A549 (cell line): ENCODE results near the gene E4F1. TPM values are rescaled to one million over a fixed set of nuclear protein-coding genes. Genes with fewer than 3 reads are reported as not detected.

Experiments
- ATAC-seq, 2 experiments: fragments of 200-7000 bp in 1 of 2; fragments of >200 bp in 1 of 2; cut with Nextera tagmentation in 1 of 2; cut with Tn5 transposase in 1 of 2; 3 replicates each; pipeline versions ENCODE4 v1.8.0 to v1.9.1; 2018 to 2020; ENCODE audit warnings: mild to moderate bottlenecking in 1 of 2, moderate library complexity in 1 of 2
- CTCF ChIA-PET: fragments of 300-600 bp; sonication (Branson Sonifier 250); formaldehyde crosslinking; extraction: SDS; loops from one replicate; lab custom pipeline; 2021; ENCODE audit warnings: antibody characterized with exemption, inconsistent platforms; lab: Yijun Ruan, JAX
- POLR2A ChIA-PET: fragments of 350-600 bp; formaldehyde crosslinking; extraction: SDS; loops from one replicate; lab custom pipeline; 2021; ENCODE audit warnings: antibody characterized with exemption, inconsistent platforms; lab: Yijun Ruan, JAX
- DNase-seq, 2 experiments: peaks; one replicate each; pipeline versions ENCODE4 v3.0.0 to v3.0.0-alpha.2; 2011 to 2016; ENCODE audit warnings: low read depth in 1 of 2, low spot score in 1 of 2
- FAIRE-seq: peaks from 2 replicates; lab custom pipeline; 2011; peaks lifted over from hg19 to GRCh38; lab: Jason Lieb, UNC
- H3K27ac ChIP-seq, 2 experiments: fragments of >200 bp; sonication (Bioruptor Twin); formaldehyde crosslinking; 3 replicates each; pipeline ENCODE4 v1.5.1; 2016 to 2017
- H3K4me1 ChIP-seq: fragments of >200 bp; sonication (Bioruptor Twin); formaldehyde crosslinking; 3 replicates; pipeline ENCODE4 v1.6.1; 2016
- H3K4me2 ChIP-seq: fragments of >200 bp; sonication (Bioruptor Twin); formaldehyde crosslinking; 3 replicates; pipeline ENCODE4 v1.6.1; 2016
- H3K4me3 ChIP-seq: fragments of >200 bp; sonication (Bioruptor Twin); formaldehyde crosslinking; 3 replicates; pipeline ENCODE4 v1.5.1; 2016
- H3K9me3 ChIP-seq: fragments of >200 bp; sonication (Bioruptor Twin); formaldehyde crosslinking; 3 replicates; pipeline ENCODE4 v1.6.1; 2016
- EHMT2 ChIP-seq: fragments of 200-600 bp; sonication (generic); IDR thresholded peaks from 2 replicates; pipeline ENCODE4 v1.6.1; 2016; ENCODE audit warnings: antibody characterized with exemption, low read depth, mild to moderate bottlenecking, moderate library complexity
- ESRRA ChIP-seq: fragments of 150-350 bp; IDR thresholded peaks from 2 replicates; pipeline ENCODE4 v1.6.1; 2014; ENCODE audit warnings: mild to moderate bottlenecking, low read length, borderline replicate concordance
- FOSB ChIP-seq: fragments of 250-450 bp; sonication (Bioruptor Pico); IDR thresholded peaks from 2 replicates; pipeline ENCODE4 v1.5.0; 2020; ENCODE audit warnings: mild to moderate bottlenecking, moderate library complexity
- FOXS1 ChIP-seq: fragments of 250-450 bp; sonication (Bioruptor Pico); IDR thresholded peaks from 2 replicates; pipeline ENCODE4 v1.5.0; 2020; ENCODE audit warnings: mild to moderate bottlenecking, moderate library complexity
- GATA3 ChIP-seq: IDR thresholded peaks from 2 replicates; pipeline ENCODE4 v1.6.1; 2012; ENCODE audit warnings: borderline replicate concordance
- HEYL ChIP-seq: fragments of 250-450 bp; sonication (Bioruptor Pico); IDR thresholded peaks from 2 replicates; pipeline ENCODE4 v1.8.0; 2021; ENCODE audit warnings: mild to moderate bottlenecking, moderate library complexity
- HOXB13 ChIP-seq: fragments of 250-450 bp; sonication (Bioruptor Pico); IDR thresholded peaks from 2 replicates; pipeline ENCODE4 v1.5.0; 2020; ENCODE audit warnings: low read depth, mild to moderate bottlenecking, moderate library complexity
- NPAS2 ChIP-seq: fragments of 250-450 bp; sonication (Bioruptor Pico); IDR thresholded peaks from 2 replicates; pipeline ENCODE4 v1.8.0; 2022; ENCODE audit warnings: mild to moderate bottlenecking, moderate library complexity, borderline replicate concordance
- PHF8 ChIP-seq: fragments of 200-600 bp; sonication (generic); IDR thresholded peaks from 2 replicates; pipeline ENCODE4 v1.6.1; 2016; ENCODE audit warnings: low read depth, mild to moderate bottlenecking, antibody characterized with exemption, moderate library complexity, borderline replicate concordance
- POLR2A ChIP-seq: IDR thresholded peaks from 2 replicates; pipeline ENCODE4 v1.6.1; 2012; ENCODE audit warnings: mild to moderate bottlenecking, low read length
- POLR2AphosphoS2 ChIP-seq: conservative IDR thresholded peaks from 2 replicates; pipeline ENCODE4 v1.6.1; 2012; ENCODE audit warnings: low read length, improper control_type of control experiment, inconsistent platforms
- RAD21 ChIP-seq, 2 experiments: fragments of >200 bp in 1 of 2; sonication (Bioruptor Twin) in 1 of 2; formaldehyde crosslinking in 1 of 2; IDR thresholded peaks in 1 of 2; conservative IDR thresholded peaks in 1 of 2; 2 replicates in 1 of 2; 3 replicates in 1 of 2; pipeline ENCODE4 v1.6.1; 2012 to 2018; ENCODE audit warnings: inconsistent platforms in 1 of 2
- TFCP2L1 ChIP-seq: fragments of 250-450 bp; sonication (Bioruptor Pico); IDR thresholded peaks from 2 replicates; pipeline ENCODE4 v1.5.0; 2021; ENCODE audit warnings: mild to moderate bottlenecking
- TP53 ChIP-seq: fragments of 250-450 bp; sonication (Bioruptor Pico); IDR thresholded peaks from 2 replicates; pipeline ENCODE4 v1.5.0; 2021; ENCODE audit warnings: mild to moderate bottlenecking, moderate library complexity
- ZC3H11A ChIP-seq: fragments of 450-650 bp; IDR thresholded peaks from 2 replicates; pipeline ENCODE4 v1.6.1; 2014; ENCODE audit warnings: antibody characterized with exemption, mild to moderate bottlenecking
- ZNF302 ChIP-seq: fragments of 250-450 bp; sonication (Bioruptor Pico); IDR thresholded peaks from 2 replicates; pipeline ENCODE4 v1.9.0; 2021; ENCODE audit warnings: inconsistent platforms, mild to moderate bottlenecking, moderate library complexity
- ZSCAN20 ChIP-seq: fragments of 250-450 bp; sonication (Bioruptor Pico); IDR thresholded peaks from 2 replicates; pipeline ENCODE4 v1.8.0; 2022; ENCODE audit warnings: mild to moderate bottlenecking, moderate library complexity
- WGBS: methylation state at CpG from one replicate; pipeline ENCODE4 v1.1.6; 2017; ENCODE audit errors: missing lambda C conversion rate; 5-methylcytosine and 5-hydroxymethylcytosine counted together
- polyA plus RNA-seq, 4 experiments: library from polyadenylated mRNA; depleted of rRNA in 3 of 4; stranded (reverse); fragments of >200 nt; fragmentation: RNase III in 1 of 4; extraction: RNeasy Plus Mini Kit Qiagen cat#74134 plus additional on column Dnase treatment in 1 of 4; gene quantifications; 2 replicates in 3 of 4; 3 replicates in 1 of 4; pipeline ENCODE4 v1.2.3, GENCODE V29; 2011 to 2017
- TF ChIP-seq, protein P1 (sequence below): fragments of 200-600 bp; sonication (generic); IDR thresholded peaks from 2 replicates; pipeline ENCODE4 v1.6.1; 2016; ENCODE audit warnings: antibody characterized with exemption, mild to moderate bottlenecking, moderate library complexity
- TF ChIP-seq, protein P2 (sequence below): fragments of 250-450 bp; sonication (Bioruptor Pico); IDR thresholded peaks from 2 replicates; pipeline ENCODE4 v1.5.0; 2020; ENCODE audit warnings: low read depth, mild to moderate bottlenecking, moderate library complexity
- TF ChIP-seq, protein P3 (sequence below): IDR thresholded peaks from 2 replicates; pipeline ENCODE4 v1.6.1; 2012
- TF ChIP-seq, protein P4 (sequence below): fragments of 150-350 bp; IDR thresholded peaks from 2 replicates; pipeline ENCODE4 v1.6.1; 2014; ENCODE audit warnings: low read depth, mild to moderate bottlenecking, low read length
- TF ChIP-seq, protein P5 (sequence below): fragments of >200 bp; sonication (Bioruptor Twin); formaldehyde crosslinking; IDR thresholded peaks from 2 replicates; pipeline ENCODE4 v1.6.1; 2016

E4F1 gene
- polyA plus RNA-seq, 2 of the 4 experiments (the other 2 are of a cell fraction), result 10.4 to 23.3 TPM

DNA sequence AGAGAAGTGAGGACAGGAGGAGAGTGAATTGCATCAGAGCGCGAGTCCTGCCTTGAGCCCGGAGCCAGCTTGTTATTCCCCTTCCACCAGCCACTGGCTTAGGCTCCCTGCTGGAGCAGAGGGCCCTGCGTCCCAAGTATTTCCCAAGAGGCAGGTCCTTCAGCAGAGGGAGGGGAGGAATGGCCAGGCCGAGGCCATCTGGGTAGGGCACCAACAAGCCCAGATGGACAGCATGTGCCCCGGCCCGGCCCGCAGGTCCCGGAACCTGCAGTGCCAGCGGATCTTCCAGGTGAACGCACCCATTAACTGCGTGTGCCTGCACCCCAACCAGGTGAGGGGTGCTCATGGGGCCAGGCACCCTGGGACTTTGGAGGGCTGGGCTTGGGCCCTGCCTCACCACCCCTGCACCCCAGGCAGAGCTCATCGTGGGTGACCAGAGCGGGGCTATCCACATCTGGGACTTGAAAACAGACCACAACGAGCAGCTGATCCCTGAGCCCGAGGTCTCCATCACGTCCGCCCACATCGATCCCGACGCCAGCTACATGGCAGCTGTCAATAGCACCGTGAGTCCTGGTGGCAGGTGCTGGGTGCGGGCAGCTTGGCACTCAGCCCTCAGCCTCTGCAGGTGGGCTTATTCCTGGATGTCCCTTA, 16.5 kb upstream of the E4F1 start:
- Histone ChIP-seq H3K4me2 (peak overlapping the region; percentile 99), H3K27ac (peak overlapping the region; percentile 97 to 98; a peak in 5 of 6 replicates), H3K4me1 (peaks cover 16% of the 10 kb centered on the region), H3K4me3 (peak overlapping the region; percentile 83), H3K9me3 (no peaks in the 10 kb centered on the region)
- ChIA-PET CTCF (interaction anchor here (1.0 to 4.8 kb wide), 6 partner anchors 8 to 294 kb away, joined by 3 to 28 read pairs (median 3); partner anchors contain the start of genes ECI1 and PGP), POLR2A (interaction anchor here (2.5 to 3.0 kb wide), 2 partner anchors 8 to 52 kb away, joined by 16 to 31 read pairs; partner anchors contain the start of genes PGP and TRAF7)
- TF ChIP-seq PHF8, result no peak
- TF ChIP-seq TP53 (CRISPR knock-in tag), result no peak
- TF ChIP-seq, protein P1, sequence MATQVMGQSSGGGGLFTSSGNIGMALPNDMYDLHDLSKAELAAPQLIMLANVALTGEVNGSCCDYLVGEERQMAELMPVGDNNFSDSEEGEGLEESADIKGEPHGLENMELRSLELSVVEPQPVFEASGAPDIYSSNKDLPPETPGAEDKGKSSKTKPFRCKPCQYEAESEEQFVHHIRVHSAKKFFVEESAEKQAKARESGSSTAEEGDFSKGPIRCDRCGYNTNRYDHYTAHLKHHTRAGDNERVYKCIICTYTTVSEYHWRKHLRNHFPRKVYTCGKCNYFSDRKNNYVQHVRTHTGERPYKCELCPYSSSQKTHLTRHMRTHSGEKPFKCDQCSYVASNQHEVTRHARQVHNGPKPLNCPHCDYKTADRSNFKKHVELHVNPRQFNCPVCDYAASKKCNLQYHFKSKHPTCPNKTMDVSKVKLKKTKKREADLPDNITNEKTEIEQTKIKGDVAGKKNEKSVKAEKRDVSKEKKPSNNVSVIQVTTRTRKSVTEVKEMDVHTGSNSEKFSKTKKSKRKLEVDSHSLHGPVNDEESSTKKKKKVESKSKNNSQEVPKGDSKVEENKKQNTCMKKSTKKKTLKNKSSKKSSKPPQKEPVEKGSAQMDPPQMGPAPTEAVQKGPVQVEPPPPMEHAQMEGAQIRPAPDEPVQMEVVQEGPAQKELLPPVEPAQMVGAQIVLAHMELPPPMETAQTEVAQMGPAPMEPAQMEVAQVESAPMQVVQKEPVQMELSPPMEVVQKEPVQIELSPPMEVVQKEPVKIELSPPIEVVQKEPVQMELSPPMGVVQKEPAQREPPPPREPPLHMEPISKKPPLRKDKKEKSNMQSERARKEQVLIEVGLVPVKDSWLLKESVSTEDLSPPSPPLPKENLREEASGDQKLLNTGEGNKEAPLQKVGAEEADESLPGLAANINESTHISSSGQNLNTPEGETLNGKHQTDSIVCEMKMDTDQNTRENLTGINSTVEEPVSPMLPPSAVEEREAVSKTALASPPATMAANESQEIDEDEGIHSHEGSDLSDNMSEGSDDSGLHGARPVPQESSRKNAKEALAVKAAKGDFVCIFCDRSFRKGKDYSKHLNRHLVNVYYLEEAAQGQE, result no peak
- TF ChIP-seq ZSCAN20 (CRISPR knock-in tag), result no peak
- TF ChIP-seq FOXS1 (CRISPR knock-in tag), result no peak
- no peak for TF ChIP-seq ZC3H11A
- TF ChIP-seq POLR2AphosphoS2, result no peak
- TF ChIP-seq FOSB (CRISPR knock-in tag), result no peak
- no peak for TF ChIP-seq EHMT2
- TF ChIP-seq NPAS2, result no peak
- TF ChIP-seq RAD21 (conservative IDR thresholded peaks at IDR 0.05 in 1 of 2, IDR thresholded peaks at IDR 0.05 in 1 of 2), result no peak
- TF ChIP-seq TFCP2L1 (CRISPR knock-in tag), result no peak
- TF ChIP-seq ESRRA, result no peak
- FAIRE-seq (no peak), ATAC-seq (no peak), DNase-seq (no peak)
- whole genome bisulfite sequencing, result 94% methylated on average over 23 of the region's 23 CpGs

DNA sequence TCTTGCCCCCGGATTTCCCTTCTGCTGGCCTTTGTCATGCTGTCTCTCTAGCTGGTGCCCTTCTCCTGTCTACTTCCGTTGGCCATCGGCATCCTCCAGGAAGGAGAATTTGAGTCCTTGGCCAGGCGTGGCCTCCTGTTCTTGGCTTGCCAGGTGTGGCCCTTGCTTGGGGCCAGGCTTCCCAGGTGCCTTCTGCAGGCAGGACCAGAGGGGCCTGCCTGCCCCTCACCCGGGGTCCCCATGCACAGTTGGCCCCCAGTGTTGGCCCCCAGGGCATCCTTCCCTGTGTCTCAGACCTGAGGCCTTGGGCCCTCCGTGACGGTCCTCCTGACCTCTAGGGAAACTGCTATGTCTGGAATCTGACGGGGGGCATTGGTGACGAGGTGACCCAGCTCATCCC, 15.5 kb upstream of the E4F1 start:
- ATAC-seq (no peak), FAIRE-seq (no peak), DNase-seq (no peak)
- 94% methylated on average over 8 of the region's 9 CpGs for WGBS
- no peaks in the 10 kb centered on the region for H3K9me3 ChIP-seq
- peaks cover 25% of the 10 kb centered on the region for H3K4me1 ChIP-seq
- TF ChIP-seq, protein P2, sequence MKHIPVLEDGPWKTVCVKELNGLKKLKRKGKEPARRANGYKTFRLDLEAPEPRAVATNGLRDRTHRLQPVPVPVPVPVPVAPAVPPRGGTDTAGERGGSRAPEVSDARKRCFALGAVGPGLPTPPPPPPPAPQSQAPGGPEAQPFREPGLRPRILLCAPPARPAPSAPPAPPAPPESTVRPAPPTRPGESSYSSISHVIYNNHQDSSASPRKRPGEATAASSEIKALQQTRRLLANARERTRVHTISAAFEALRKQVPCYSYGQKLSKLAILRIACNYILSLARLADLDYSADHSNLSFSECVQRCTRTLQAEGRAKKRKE (CRISPR knock-in tag), result no peak
- TF ChIP-seq TP53 (CRISPR knock-in tag) (no peak), RAD21 (conservative IDR thresholded peaks at IDR 0.05 in 1 of 2, IDR thresholded peaks at IDR 0.05 in 1 of 2) (no peak), HOXB13 (no peak), GATA3 (no peak), HEYL (CRISPR knock-in tag) (no peak), ZNF302 (CRISPR knock-in tag) (no peak), POLR2A (no peak)
- TF ChIP-seq, protein P3, sequence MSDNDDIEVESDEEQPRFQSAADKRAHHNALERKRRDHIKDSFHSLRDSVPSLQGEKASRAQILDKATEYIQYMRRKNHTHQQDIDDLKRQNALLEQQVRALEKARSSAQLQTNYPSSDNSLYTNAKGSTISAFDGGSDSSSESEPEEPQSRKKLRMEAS, result no peak
- TF ChIP-seq, protein P4, sequence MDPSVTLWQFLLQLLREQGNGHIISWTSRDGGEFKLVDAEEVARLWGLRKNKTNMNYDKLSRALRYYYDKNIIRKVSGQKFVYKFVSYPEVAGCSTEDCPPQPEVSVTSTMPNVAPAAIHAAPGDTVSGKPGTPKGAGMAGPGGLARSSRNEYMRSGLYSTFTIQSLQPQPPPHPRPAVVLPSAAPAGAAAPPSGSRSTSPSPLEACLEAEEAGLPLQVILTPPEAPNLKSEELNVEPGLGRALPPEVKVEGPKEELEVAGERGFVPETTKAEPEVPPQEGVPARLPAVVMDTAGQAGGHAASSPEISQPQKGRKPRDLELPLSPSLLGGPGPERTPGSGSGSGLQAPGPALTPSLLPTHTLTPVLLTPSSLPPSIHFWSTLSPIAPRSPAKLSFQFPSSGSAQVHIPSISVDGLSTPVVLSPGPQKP, result no peak
- TF ChIP-seq, protein P5, sequence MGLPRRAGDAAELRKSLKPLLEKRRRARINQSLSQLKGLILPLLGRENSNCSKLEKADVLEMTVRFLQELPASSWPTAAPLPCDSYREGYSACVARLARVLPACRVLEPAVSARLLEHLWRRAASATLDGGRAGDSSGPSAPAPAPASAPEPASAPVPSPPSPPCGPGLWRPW, result no peak
- H3K4me2 ChIP-seq, result no peak overlapping the region
- H3K27ac ChIP-seq, result no peak overlapping the region
- ChIA-PET POLR2A (no interaction called here), CTCF (interaction anchor here (1.1 to 4.8 kb wide), 3 partner anchors 13 to 293 kb away, joined by 3 to 28 read pairs (median 3); no protein-coding TSS in a partner anchor)
- H3K4me3 ChIP-seq, result no peak overlapping the region
